Measurements from ENCODE around the gene NUDT6. TPM values are rescaled to one million over a fixed set of nuclear protein-coding genes. Genes with fewer than 3 reads are reported as not detected.
A peak's percentile ranks its signal among the peaks of the same experiment; 100 is the strongest.

The NUDT6 gene
- total and polyA plus RNA-seq, 12 donors = 7.7 to 25.1 (median 14.9) TPM

- no peaks in the 10 kb centered on the region for H3K9me3 ChIP-seq
- peaks cover 0 to 9% (median 0%) of the 10 kb centered on the region in 9 donors for H3K36me3 ChIP-seq
- WGBS, 2 donors = 64 to 75% methylated on average over 4 of the region's 4 CpGs
- peaks cover 0 to 38% (median 8%) of the 10 kb centered on the region in 9 donors for H3K4me1 ChIP-seq
- H3K4me3 ChIP-seq = no peak overlapping the region
- H3K27ac ChIP-seq = no peak overlapping the region
- TF ChIP-seq CTCF (IDR thresholded peaks at IDR 0.05) = no peak
- intact Hi-C loops (cut with DNase I) = no loop called here
- no peaks in the 10 kb centered on the region for H3K27me3 ChIP-seq
- no peak for DNase-seq
- peak in 4 of 8 donors; percentile 16 to 63 (median 42) for ATAC-seq
These were observed 79.3 kb downstream of the NUDT6 start for GRCh38 chr4:122842984-122843531.

Other genes starting within 250 kb of the NUDT6 start
- gene BBS12, start 189.9 kb downstream of the NUDT6 start, total RNA-seq = 10 to 100 TPM in 1 of 10 donors, 1 to 10 TPM in 9; 3.3 to 13.3 (median 5.2) TPM
- gene BBS12, start 189.9 kb downstream of the NUDT6 start, polyA plus RNA-seq = 1 to 10 TPM; 1.1 to 3.9 TPM
- gene FGF2, start 95.8 kb downstream of the NUDT6 start, total RNA-seq = 1 to 10 TPM; 3.4 to 8.6 (median 6.0) TPM
- 1 to 10 TPM; 2.9 to 3.1 TPM for gene FGF2, start 95.8 kb downstream of the NUDT6 start, polyA plus RNA-seq

Measured in heart right ventricle (tissue), 16 donors.